Measurements from ENCODE around the gene TEKTIP1. TPM values are rescaled to one million over a fixed set of nuclear protein-coding genes. Genes with fewer than 3 reads are reported as not detected.

TEKTIP1 gene
- total RNA-seq, 2 donors from 2014 or later, result 4.6 to 10.7 TPM

- ATAC-seq (replicated peaks in 1 of 2) (no peak), DNase-seq (no peak)
- H3K36me3 Mint-ChIP-seq (ENCODE audit: insufficient read depth in 2 of 2), result no peaks in the 10 kb centered on the region
- no peaks in the 10 kb centered on the region for H3K4me1 Mint-ChIP-seq (ENCODE audit: low read depth)
- H3K27me3 Mint-ChIP-seq (ENCODE audit: low read depth), result no peaks in the 10 kb centered on the region
- no peak overlapping the region for H3K4me3 Mint-ChIP-seq
- H3K27ac Mint-ChIP-seq, result no peak overlapping the region
- no peaks in the 10 kb centered on the region for H3K9me3 Mint-ChIP-seq
Observed at GRCh38 chr19:3586707-3587346, 47.9 kb downstream of the TEKTIP1 start.

DNA sequence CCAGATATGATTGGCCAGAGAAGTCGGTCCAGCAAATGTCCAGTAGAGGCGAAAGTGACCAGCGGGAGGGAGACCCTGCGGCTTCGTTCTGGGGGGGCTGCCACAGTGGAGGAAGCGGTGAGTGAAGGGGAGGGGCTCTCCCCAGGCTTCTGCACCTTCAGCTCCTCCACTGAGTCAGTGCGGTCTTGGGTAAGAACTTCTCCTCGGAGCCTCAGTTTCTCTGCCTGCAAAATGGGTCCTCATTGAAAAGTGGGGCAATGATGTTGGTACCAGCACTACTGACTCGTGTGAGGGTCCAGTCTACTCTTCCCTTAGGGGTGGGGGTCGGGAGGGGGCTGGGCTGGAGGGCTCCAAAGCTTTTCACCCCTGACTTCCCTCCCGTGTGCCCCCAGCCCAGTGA is 50.5 kb downstream of the TEKTIP1 start:
- no peaks in the 10 kb centered on the region for H3K36me3 Mint-ChIP-seq (ENCODE audit: insufficient read depth in 2 of 2)
- ATAC-seq (replicated peaks in 1 of 2) (no peak), DNase-seq (no peak)
- no peaks in the 10 kb centered on the region for H3K4me1 Mint-ChIP-seq (ENCODE audit: low read depth)
- H3K27ac Mint-ChIP-seq, result no peak overlapping the region
- no peaks in the 10 kb centered on the region for H3K9me3 Mint-ChIP-seq
- H3K4me3 Mint-ChIP-seq, result no peak overlapping the region
- H3K27me3 Mint-ChIP-seq (ENCODE audit: low read depth), result no peaks in the 10 kb centered on the region

- H3K27me3 Mint-ChIP-seq (ENCODE audit: low read depth), result no peaks in the 10 kb centered on the region
- H3K4me3 Mint-ChIP-seq, result no peak overlapping the region
- H3K36me3 Mint-ChIP-seq (ENCODE audit: insufficient read depth in 2 of 2), result no peaks in the 10 kb centered on the region
- no peak overlapping the region for H3K27ac Mint-ChIP-seq
- no peak for DNase-seq
- no peak for ATAC-seq (replicated peaks in 1 of 2)
- H3K4me1 Mint-ChIP-seq (ENCODE audit: low read depth), result no peaks in the 10 kb centered on the region
- no peaks in the 10 kb centered on the region for H3K9me3 Mint-ChIP-seq
Observed at GRCh38 chr19:3589949-3590348, 51.0 kb downstream of the TEKTIP1 start.

DNA sequence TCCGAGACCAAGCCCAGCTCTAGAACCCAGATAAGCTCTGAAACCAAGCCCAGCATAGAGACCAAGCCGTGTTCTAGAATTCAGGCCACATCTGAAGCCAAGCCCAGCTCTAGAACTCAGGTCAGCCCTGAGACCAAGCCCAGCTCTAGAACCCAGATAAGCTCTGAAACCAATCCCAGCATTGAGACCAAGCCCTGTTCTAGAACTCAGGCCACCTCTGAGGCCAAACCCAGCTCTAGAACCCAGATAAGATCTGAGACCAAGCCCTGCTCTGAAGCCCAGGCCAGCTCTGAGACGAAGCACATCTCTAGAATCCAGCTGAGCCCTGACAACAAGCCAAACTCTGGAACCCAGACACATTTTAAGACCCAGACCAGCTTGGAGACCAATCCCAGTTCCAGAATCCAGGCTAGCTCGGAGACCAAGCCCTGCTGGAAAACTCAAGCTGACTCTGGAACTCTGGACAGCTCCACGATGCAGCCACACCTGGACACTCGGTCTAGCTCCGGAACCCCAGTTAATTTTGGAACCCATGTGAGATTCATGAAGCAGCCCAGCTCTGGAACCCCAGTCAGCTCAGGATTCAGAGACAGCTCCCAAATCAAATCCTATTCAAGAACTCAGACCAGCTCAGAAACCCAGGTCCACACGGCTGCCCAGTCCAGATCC is 52.2 kb downstream of the TEKTIP1 start:
- H3K27me3 Mint-ChIP-seq (ENCODE audit: low read depth), result no peaks in the 10 kb centered on the region
- H3K9me3 Mint-ChIP-seq, result no peaks in the 10 kb centered on the region
- no peaks in the 10 kb centered on the region for H3K4me1 Mint-ChIP-seq (ENCODE audit: low read depth)
- H3K4me3 Mint-ChIP-seq, result no peak overlapping the region
- DNase-seq, result no peak
- H3K27ac Mint-ChIP-seq, result no peak overlapping the region
- H3K36me3 Mint-ChIP-seq (ENCODE audit: insufficient read depth in 2 of 2), result no peaks in the 10 kb centered on the region
- no peak for ATAC-seq (replicated peaks in 1 of 2)

GRCh38 chr19:3591876-3592613 is 53.1 kb downstream of the TEKTIP1 start:
- ATAC-seq (replicated peaks in 1 of 2), result no peak
- Mint-ChIP-seq H3K4me1 (ENCODE audit: low read depth) (no peaks in the 10 kb centered on the region), H3K27ac (no peak overlapping the region), H3K9me3 (no peaks in the 10 kb centered on the region), H3K36me3 (ENCODE audit: insufficient read depth in 2 of 2) (no peaks in the 10 kb centered on the region), H3K27me3 (ENCODE audit: low read depth) (no peaks in the 10 kb centered on the region), H3K4me3 (no peak overlapping the region)
- no peak for DNase-seq

DNA sequence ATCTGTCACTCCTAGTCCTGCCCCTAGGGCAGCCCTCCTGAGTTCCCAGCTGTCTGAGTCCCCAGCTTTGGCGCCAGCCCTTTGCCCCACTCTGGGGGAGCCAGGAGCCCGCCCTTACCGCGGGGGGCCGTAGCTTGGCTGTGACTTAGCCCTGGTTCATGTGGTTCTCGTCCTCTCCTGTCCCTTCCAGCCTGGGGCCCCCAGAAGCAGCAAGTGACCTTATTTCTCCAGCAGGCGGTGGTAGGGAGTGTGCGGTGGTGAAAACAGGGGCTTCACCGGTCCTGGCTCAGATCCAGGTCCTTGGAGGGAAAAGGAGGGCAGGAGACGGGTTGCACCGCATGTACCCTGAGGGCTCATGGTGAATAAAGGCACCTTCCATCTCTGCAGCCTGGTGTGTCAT is 54.2 kb downstream of the TEKTIP1 start:
- ATAC-seq (replicated peaks in 1 of 2), result no peak
- Mint-ChIP-seq H3K36me3 (ENCODE audit: insufficient read depth in 2 of 2) (no peaks in the 10 kb centered on the region), H3K4me3 (no peak overlapping the region), H3K27me3 (ENCODE audit: low read depth) (no peaks in the 10 kb centered on the region), H3K4me1 (ENCODE audit: low read depth) (no peaks in the 10 kb centered on the region), H3K27ac (no peak overlapping the region), H3K9me3 (no peaks in the 10 kb centered on the region)
- DNase-seq, result no peak

Other genes with a start within 250 kb of the TEKTIP1 start
- gene NFIC, start 172.6 kb upstream of the TEKTIP1 start, total RNA-seq, result 10 to 100 TPM; 19.8 to 24.8 TPM
- under 1 TPM; 0.62 to 0.88 TPM for gene SMIM24, start 58.6 kb upstream of the TEKTIP1 start, total RNA-seq
- gene SMIM44, start 55.7 kb upstream of the TEKTIP1 start, total RNA-seq, result not detected
- 10 to 100 TPM; 12.3 to 13.5 TPM for gene DOHH, start 38.5 kb upstream of the TEKTIP1 start, total RNA-seq
- 10 to 100 TPM; 66.2 to 85.9 TPM for gene FZR1, start 32.9 kb upstream of the TEKTIP1 start, total RNA-seq
- gene MFSD12, start 18.4 kb downstream of the TEKTIP1 start, total RNA-seq, result 10 to 100 TPM; 50.8 to 69.9 TPM
- 10 to 100 TPM; 68.9 to 78.3 TPM for gene HMG20B, start 33.8 kb downstream of the TEKTIP1 start, total RNA-seq
- 1 to 10 TPM in 1 of 2 donors, under 1 TPM in 1; 0.65 to 1.1 TPM for gene GIPC3, start 46.3 kb downstream of the TEKTIP1 start, total RNA-seq
- 1 to 10 TPM; 1.5 to 2.9 TPM for gene TBXA2R, start 67.7 kb downstream of the TEKTIP1 start, total RNA-seq
- gene CACTIN, start 87.6 kb downstream of the TEKTIP1 start, total RNA-seq, result 10 to 100 TPM; 24.4 to 31.2 TPM
- gene PIP5K1C, start 161.3 kb downstream of the TEKTIP1 start, total RNA-seq, result 10 to 100 TPM; 16.0 to 21.0 TPM
- 1 to 10 TPM; 1.7 to 5.8 TPM for gene TJP3, start 169.2 kb downstream of the TEKTIP1 start, total RNA-seq
- gene APBA3, start 222.5 kb downstream of the TEKTIP1 start, total RNA-seq, result 10 to 100 TPM; 51.8 to 52.7 TPM
- gene MRPL54, start 223.5 kb downstream of the TEKTIP1 start, total RNA-seq, result 10 to 100 TPM; 67.3 to 74.2 TPM
- not detected for gene RAX2, start 233.1 kb downstream of the TEKTIP1 start, total RNA-seq
- gene MATK, start 247.2 kb downstream of the TEKTIP1 start, total RNA-seq, result 10 to 100 TPM; 15.5 to 19.2 TPM